ENCODE data around the gene ATP5ME.
A peak's percentile ranks its signal among the peaks of the same experiment; 100 is the strongest.

The ATP5ME gene

GRCh38 chr4:687971-688853, 14.1 kb upstream of the ATP5ME start:
- Histone ChIP-seq H3K4me3 (ENCODE audit: low read depth, low read length) (peak overlapping the region; percentile 63), H3K36me3 (ENCODE audit: control insufficient read depth, insufficient read depth, low read length) (no peaks in the 10 kb centered on the region), H3K4me1 (ENCODE audit: control insufficient read depth, insufficient read depth, low read length) (peaks cover 43% of the 10 kb centered on the region), H3K9ac (ENCODE audit: low read length) (no peak overlapping the region), H3K27me3 (ENCODE audit: control insufficient read depth, insufficient read depth, low read length) (no peaks in the 10 kb centered on the region), H3K9me3 (ENCODE audit: control insufficient read depth, insufficient read depth, low read depth, low read length) (no peaks in the 10 kb centered on the region), H3K27ac (ENCODE audit: low read depth, low read length) (no peak overlapping the region)

- Histone ChIP-seq H3K9ac (ENCODE audit: low read length) (no peak overlapping the region), H3K9me3 (ENCODE audit: control insufficient read depth, insufficient read depth, low read depth, low read length) (no peaks in the 10 kb centered on the region), H3K27ac (ENCODE audit: low read depth, low read length) (no peak overlapping the region), H3K36me3 (ENCODE audit: control insufficient read depth, insufficient read depth, low read length) (no peaks in the 10 kb centered on the region), H3K4me1 (ENCODE audit: control insufficient read depth, insufficient read depth, low read length) (peaks cover 34% of the 10 kb centered on the region), H3K4me3 (ENCODE audit: low read depth, low read length) (no peak overlapping the region), H3K27me3 (ENCODE audit: control insufficient read depth, insufficient read depth, low read length) (no peaks in the 10 kb centered on the region)
Observed at GRCh38 chr4:687048-687970, 13.2 kb upstream of the ATP5ME start.

DNA sequence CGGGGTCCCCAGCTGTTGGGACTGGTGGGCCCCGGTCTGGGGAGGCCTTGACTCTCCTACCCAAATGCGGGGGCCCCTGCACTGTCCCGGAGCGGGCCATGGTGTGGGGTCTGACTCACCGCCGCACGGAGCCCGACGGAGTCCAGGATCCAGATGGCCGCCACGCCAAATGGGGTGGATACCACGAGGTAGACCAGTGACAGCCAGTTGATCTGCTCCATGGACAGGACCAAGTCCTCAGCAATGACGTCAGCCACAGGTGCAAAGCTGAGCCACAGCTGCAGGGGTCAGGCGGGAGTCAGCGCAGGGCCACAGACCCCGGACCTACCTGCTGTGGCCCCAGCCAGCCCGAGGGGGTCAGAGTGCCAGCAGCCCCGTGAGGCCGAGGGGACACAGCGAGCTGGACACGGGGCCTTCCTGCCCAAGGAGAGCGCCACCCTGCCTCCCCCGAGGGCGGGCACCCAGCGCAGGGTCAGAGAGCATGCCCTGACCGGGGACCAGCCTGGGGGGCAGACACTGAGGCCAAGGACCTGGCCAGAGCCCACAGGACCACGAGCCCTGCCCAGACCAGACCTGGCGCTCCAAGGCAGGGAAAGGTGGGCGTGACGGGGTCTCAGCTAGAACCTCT, 12.5 kb upstream of the ATP5ME start:
- H3K4me1 ChIP-seq (ENCODE audit: control insufficient read depth, insufficient read depth, low read length), result peaks cover 34% of the 10 kb centered on the region
- H3K9ac ChIP-seq (ENCODE audit: low read length), result no peak overlapping the region
- no peaks in the 10 kb centered on the region for H3K27me3 ChIP-seq (ENCODE audit: control insufficient read depth, insufficient read depth, low read length)
- no peak overlapping the region for H3K27ac ChIP-seq (ENCODE audit: low read depth, low read length)
- no peak overlapping the region for H3K4me3 ChIP-seq (ENCODE audit: low read depth, low read length)
- no peaks in the 10 kb centered on the region for H3K36me3 ChIP-seq (ENCODE audit: control insufficient read depth, insufficient read depth, low read length)
- no peaks in the 10 kb centered on the region for H3K9me3 ChIP-seq (ENCODE audit: control insufficient read depth, insufficient read depth, low read depth, low read length)

DNA sequence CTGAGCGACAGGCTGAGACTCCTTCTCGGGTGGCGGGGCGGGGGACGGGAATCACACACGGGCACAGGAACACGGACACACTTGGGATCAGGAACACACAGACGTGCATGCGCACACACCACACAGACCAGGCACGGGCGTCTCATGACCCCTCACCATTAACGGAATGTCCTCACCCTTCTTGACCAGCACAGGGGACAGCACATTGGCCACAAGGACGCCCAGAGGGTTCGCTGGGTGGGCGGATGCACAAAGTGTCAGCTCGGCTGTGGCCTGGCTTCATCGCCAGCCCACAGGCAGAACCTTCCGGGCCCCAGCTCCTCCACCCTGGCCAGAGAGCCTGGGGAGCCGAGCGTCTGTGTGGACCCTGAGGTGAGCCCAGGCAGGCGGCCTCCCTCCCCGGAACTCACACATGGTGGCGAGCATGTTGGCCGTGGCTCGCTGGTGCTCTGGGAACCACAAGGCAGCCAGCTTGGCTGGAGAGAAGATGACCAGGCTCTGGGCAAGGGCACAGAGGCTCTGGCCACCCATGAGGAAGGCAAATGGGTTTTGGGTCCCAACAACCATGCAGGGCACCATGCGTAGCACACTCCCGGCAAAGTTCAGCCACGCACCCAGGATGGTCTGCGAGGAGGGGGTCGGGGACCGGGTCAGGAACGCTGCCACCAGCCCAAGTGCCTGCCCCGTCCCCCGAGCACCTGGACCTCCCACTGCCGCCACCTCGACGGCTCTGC, 11.8 kb upstream of the ATP5ME start:
- Histone ChIP-seq H3K9me3 (ENCODE audit: control insufficient read depth, insufficient read depth, low read depth, low read length) (no peaks in the 10 kb centered on the region), H3K27ac (ENCODE audit: low read depth, low read length) (no peak overlapping the region), H3K9ac (ENCODE audit: low read length) (no peak overlapping the region), H3K4me3 (ENCODE audit: low read depth, low read length) (no peak overlapping the region), H3K27me3 (ENCODE audit: control insufficient read depth, insufficient read depth, low read length) (no peaks in the 10 kb centered on the region), H3K4me1 (ENCODE audit: control insufficient read depth, insufficient read depth, low read length) (peaks cover 36% of the 10 kb centered on the region), H3K36me3 (ENCODE audit: control insufficient read depth, insufficient read depth, low read length) (no peaks in the 10 kb centered on the region)

DNA sequence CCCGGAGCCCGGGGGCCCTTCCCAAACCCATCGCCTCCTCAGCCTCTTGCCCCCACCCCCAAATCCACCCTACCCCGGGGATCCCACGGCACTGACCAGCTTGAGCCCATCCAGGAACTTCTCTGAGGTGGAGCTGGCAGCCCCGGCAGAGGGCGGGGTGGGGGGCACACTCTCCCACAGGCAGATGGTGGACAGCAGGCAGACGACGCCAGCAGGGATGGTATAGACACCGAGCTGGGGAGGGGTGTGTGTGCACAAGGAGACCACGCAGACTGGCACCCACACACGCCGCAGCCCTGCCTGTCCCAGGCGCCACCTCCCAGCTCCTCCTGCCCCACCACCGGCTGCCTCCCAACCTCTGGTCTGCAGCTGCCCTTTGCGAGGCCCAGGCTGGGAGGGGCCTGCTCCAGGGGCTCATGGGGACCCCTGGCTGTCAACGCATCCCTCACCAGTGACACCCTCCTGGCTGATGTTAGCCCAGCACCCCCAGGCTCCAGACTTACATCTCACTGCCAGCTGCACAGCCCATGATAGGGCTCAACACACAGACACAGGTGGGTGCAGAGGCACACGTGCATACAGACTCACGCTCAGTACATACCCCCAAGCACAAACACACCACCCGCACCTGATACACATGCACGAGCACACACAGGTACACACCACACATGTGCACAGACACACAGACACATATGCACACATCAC, 10.7 kb upstream of the ATP5ME start:
- no peak overlapping the region for H3K27ac ChIP-seq (ENCODE audit: low read depth, low read length)
- no peaks in the 10 kb centered on the region for H3K9me3 ChIP-seq (ENCODE audit: control insufficient read depth, insufficient read depth, low read depth, low read length)
- H3K4me1 ChIP-seq (ENCODE audit: control insufficient read depth, insufficient read depth, low read length), result peaks cover 40% of the 10 kb centered on the region
- H3K4me3 ChIP-seq (ENCODE audit: low read depth, low read length), result no peak overlapping the region
- no peak overlapping the region for H3K9ac ChIP-seq (ENCODE audit: low read length)
- no peaks in the 10 kb centered on the region for H3K27me3 ChIP-seq (ENCODE audit: control insufficient read depth, insufficient read depth, low read length)
- no peaks in the 10 kb centered on the region for H3K36me3 ChIP-seq (ENCODE audit: control insufficient read depth, insufficient read depth, low read length)

DNA sequence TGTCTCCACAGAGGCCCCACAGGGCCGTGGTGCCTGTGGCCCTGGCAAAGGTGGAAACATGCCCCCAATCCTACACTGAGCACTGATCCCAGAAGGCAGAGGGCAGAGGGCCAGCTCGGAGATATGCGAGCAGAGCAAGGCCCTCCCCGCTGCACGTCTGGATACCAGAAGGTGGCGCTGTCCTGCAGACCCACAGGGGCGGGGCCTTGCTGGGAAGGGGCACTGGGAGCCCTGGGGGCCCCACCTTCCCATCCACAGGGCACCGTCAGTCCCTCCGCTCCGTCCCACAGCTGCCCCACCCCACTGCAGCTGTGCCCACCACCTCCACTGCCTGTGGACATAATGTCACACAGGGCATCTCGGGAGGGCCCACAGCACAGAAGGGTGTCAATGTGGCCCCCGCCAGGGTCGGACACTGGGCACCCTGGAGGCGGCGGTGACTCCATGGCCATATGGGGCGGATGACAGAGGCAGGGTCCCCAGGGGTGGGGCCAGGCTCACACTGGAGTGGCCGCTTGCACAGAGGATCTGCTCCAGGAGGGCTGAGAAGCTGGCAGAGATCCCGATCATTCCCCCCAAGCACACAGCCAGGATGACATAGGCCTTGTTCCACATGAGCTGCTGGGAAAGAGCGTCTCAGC, 10.0 kb upstream of the ATP5ME start:
- no peaks in the 10 kb centered on the region for H3K9me3 ChIP-seq (ENCODE audit: control insufficient read depth, insufficient read depth, low read depth, low read length)
- H3K27me3 ChIP-seq (ENCODE audit: control insufficient read depth, insufficient read depth, low read length), result no peaks in the 10 kb centered on the region
- no peak overlapping the region for H3K4me3 ChIP-seq (ENCODE audit: low read depth, low read length)
- H3K9ac ChIP-seq (ENCODE audit: low read length), result no peak overlapping the region
- no peaks in the 10 kb centered on the region for H3K36me3 ChIP-seq (ENCODE audit: control insufficient read depth, insufficient read depth, low read length)
- peaks cover 34% of the 10 kb centered on the region for H3K4me1 ChIP-seq (ENCODE audit: control insufficient read depth, insufficient read depth, low read length)
- H3K27ac ChIP-seq (ENCODE audit: low read depth, low read length), result no peak overlapping the region

DNA sequence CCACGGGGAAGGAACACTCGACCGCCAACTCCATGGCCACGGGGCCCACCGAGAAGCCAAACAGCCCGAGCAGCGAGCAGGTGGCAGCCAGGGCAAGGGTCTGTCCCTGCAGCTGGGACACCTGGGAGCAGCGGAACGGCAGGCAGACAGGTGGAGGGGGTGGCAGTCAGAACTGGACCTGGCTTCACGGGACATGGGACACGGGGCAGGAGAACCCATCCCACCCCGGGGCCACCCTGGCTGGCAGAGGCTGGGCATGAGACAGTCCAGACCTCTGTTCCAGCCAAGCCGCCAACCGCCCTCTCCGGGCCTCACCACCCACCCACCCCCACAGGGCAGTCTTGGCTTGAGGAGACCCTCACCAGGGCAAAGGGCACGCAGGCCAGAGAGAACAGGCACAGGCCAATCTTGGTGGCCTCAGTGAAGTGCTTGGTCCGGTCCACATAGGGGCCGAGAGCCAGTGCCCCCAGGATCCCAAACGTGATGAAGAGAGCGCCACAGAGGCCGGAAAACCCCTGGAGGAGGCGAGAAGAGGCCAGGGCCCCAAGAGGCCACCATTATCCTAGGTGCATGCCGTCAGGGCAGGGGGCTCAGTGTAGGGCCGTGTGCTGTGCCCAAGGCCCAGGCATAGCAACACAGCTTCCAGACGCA, 9.3 kb upstream of the ATP5ME start:
- H3K36me3 ChIP-seq (ENCODE audit: control insufficient read depth, insufficient read depth, low read length), result no peaks in the 10 kb centered on the region
- no peak overlapping the region for H3K4me3 ChIP-seq (ENCODE audit: low read depth, low read length)
- H3K27me3 ChIP-seq (ENCODE audit: control insufficient read depth, insufficient read depth, low read length), result no peaks in the 10 kb centered on the region
- peaks cover 30% of the 10 kb centered on the region for H3K4me1 ChIP-seq (ENCODE audit: control insufficient read depth, insufficient read depth, low read length)
- no peaks in the 10 kb centered on the region for H3K9me3 ChIP-seq (ENCODE audit: control insufficient read depth, insufficient read depth, low read depth, low read length)
- no peak overlapping the region for H3K9ac ChIP-seq (ENCODE audit: low read length)
- no peak overlapping the region for H3K27ac ChIP-seq (ENCODE audit: low read depth, low read length)

GRCh38 chr4:682490-683172, 8.6 kb upstream of the ATP5ME start:
- Histone ChIP-seq H3K4me3 (ENCODE audit: low read depth, low read length) (no peak overlapping the region), H3K36me3 (ENCODE audit: control insufficient read depth, insufficient read depth, low read length) (no peaks in the 10 kb centered on the region), H3K4me1 (ENCODE audit: control insufficient read depth, insufficient read depth, low read length) (peaks cover 23% of the 10 kb centered on the region), H3K9me3 (ENCODE audit: control insufficient read depth, insufficient read depth, low read depth, low read length) (no peaks in the 10 kb centered on the region), H3K27ac (ENCODE audit: low read depth, low read length) (no peak overlapping the region), H3K9ac (ENCODE audit: low read length) (no peak overlapping the region), H3K27me3 (ENCODE audit: control insufficient read depth, insufficient read depth, low read length) (no peaks in the 10 kb centered on the region)

DNA sequence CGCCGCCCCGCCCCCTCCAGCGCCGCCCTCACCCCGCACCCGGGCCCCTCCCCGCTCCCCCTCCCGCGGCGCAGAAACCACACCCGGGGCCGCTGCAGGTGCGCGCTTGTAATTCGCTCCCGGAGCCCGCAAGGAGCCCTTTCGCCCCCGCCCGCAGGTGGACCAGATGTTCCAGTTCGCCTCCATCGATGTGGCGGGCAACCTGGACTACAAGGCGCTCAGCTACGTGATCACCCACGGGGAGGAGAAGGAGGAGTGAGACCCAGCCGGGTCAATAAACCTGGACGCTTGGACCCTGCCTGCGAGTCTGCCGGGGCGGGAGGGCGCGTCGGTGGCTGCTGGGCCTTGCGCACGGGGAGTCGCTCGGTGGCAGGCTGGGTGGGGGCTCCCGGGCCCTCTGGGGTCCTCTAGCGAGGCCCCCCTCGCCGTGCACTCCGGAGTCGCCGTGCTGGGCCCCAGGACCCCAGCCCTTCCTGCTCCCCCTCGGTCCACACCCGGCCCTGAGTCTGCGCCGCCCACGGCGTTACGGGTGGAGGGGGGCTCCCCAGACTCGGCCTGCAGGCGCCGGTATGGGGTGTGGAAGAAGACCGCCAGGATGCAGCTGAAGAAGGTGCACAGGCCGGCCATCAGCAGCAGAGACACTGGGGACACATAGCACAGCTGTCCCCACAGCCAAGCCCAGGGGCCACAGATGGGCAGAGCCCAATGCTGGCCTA, 7.8 kb upstream of the ATP5ME start:
- Histone ChIP-seq H3K4me3 (ENCODE audit: low read depth, low read length) (no peak overlapping the region), H3K4me1 (ENCODE audit: control insufficient read depth, insufficient read depth, low read length) (peaks cover 22% of the 10 kb centered on the region), H3K9me3 (ENCODE audit: control insufficient read depth, insufficient read depth, low read depth, low read length) (no peaks in the 10 kb centered on the region), H3K36me3 (ENCODE audit: control insufficient read depth, insufficient read depth, low read length) (no peaks in the 10 kb centered on the region), H3K27ac (ENCODE audit: low read depth, low read length) (no peak overlapping the region), H3K9ac (ENCODE audit: low read length) (no peak overlapping the region), H3K27me3 (ENCODE audit: control insufficient read depth, insufficient read depth, low read length) (no peaks in the 10 kb centered on the region)

Data from HUES6 (cell line).